OCI-LY3 (cell line): ENCODE data around the gene ROPN1L.

Source experiments
- CTCF ChIP-seq: fragments of 200-600, 300-600 bp; sonication (generic); IDR thresholded peaks from 2 replicates; pipeline ENCODE4 v1.5.1; 2014; ENCODE audit warnings: antibody characterized with exemption, low read length, low read depth
- EZH2phosphoT487 ChIP-seq: fragments of 200-600 bp; shearing (Covaris generic); IDR thresholded peaks from 2 replicates; pipeline ENCODE4 v1.6.1; 2018; ENCODE audit warnings: antibody characterized with exemption, mixed run types, low read depth

DNA sequence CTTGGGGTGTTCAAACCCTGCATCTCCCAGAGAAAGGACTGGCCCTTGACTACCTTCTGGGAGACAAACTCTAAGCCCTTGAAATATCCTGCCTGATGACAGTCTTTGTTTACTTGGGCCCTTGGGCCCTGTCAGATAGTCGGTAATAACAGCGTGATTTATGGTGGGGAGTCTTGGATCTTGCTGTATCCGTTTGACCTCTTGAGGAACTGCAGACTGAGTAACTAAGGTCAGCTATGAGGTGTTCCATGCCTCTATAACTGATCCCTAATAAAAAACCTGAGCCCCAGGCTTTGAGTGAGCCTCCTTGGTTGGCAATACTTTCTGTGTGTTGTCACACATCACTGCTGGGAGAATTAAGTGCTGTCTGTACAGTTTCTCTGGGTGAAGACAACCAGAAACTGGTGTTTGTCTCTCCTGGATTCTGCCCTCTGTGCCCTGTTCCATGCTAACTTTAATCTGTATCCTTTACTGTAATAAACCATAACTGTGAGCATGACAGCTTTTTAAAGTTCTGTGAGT lies 66.0 kb downstream of the ROPN1L start:
- TF ChIP-seq CTCF (no peak), EZH2phosphoT487 (no peak)
